H9 (cell line): ENCODE data around the gene FAM89B. TPM values are rescaled to one million over a fixed set of nuclear protein-coding genes. Genes with fewer than 3 reads are reported as not detected.

Experiments used
- DNase-seq: peaks from one replicate; pipeline ENCODE4 v3.0.0-alpha.2; 2017
- H2AFZ ChIP-seq: one replicate; pipeline ENCODE4 v1.6.1; 2013; ENCODE audit warnings: mild to moderate bottlenecking, low read length, control low read depth, moderate library complexity
- H2AK5ac ChIP-seq: 2 replicates; pipeline ENCODE4 v1.6.1; 2013; ENCODE audit warnings: low read length, control low read depth, mixed read lengths; ENCODE audit not compliant: insufficient read length
- H2BK120ac ChIP-seq: one replicate; pipeline ENCODE4 v1.6.1; 2013; ENCODE audit warnings: low read depth, mild to moderate bottlenecking, low read length, control low read depth, inconsistent platforms; ENCODE audit not compliant: poor library complexity, severe bottlenecking
- H2BK12ac ChIP-seq: 2 replicates; pipeline ENCODE4 v1.6.1; 2013; ENCODE audit warnings: low read length, control low read depth, mixed read lengths, low read depth; ENCODE audit not compliant: insufficient read length
- H2BK15ac ChIP-seq: 2 replicates; pipeline ENCODE4 v1.6.1; 2013; ENCODE audit warnings: low read depth, low read length, control low read depth
- H2BK20ac ChIP-seq: one replicate; pipeline ENCODE4 v1.6.1; 2013; ENCODE audit warnings: low read depth, mild to moderate bottlenecking, low read length, control low read depth, inconsistent platforms; ENCODE audit not compliant: poor library complexity, severe bottlenecking
- H2BK5ac ChIP-seq: 2 replicates; pipeline ENCODE4 v1.6.1; 2013; ENCODE audit warnings: low read length, control low read depth, mixed read lengths; ENCODE audit not compliant: insufficient read length
- H3K14ac ChIP-seq: 2 replicates; pipeline ENCODE4 v1.6.1; 2013; ENCODE audit warnings: low read length, control low read depth; ENCODE audit not compliant: insufficient read depth
- H3K18ac ChIP-seq: 2 replicates; pipeline ENCODE4 v1.6.1; 2013; ENCODE audit warnings: low read depth, mild to moderate bottlenecking, mixed read lengths, low read length, control low read depth; ENCODE audit not compliant: insufficient read length
- H3K23ac ChIP-seq: 2 replicates; pipeline ENCODE4 v1.6.1; 2013; ENCODE audit warnings: low read length, control low read depth, mixed read lengths, low read depth; ENCODE audit not compliant: insufficient read length
- H3K23me2 ChIP-seq: 2 replicates; pipeline ENCODE4 v1.6.1; 2013; ENCODE audit warnings: low read depth, mild to moderate bottlenecking, mixed read lengths, low read length, control low read depth; ENCODE audit not compliant: insufficient read length, poor library complexity, severe bottlenecking
- H3K27ac ChIP-seq: 2 replicates; pipeline ENCODE4 v1.5.1; 2013; ENCODE audit warnings: low read length, control low read depth, mixed read lengths, low read depth; ENCODE audit not compliant: insufficient read length
- H3K27me3 ChIP-seq: 2 replicates; pipeline ENCODE4 v1.6.1; 2013; ENCODE audit warnings: low read length, control low read depth, inconsistent platforms; ENCODE audit not compliant: insufficient read depth
- H3K4ac ChIP-seq: 2 replicates; pipeline ENCODE4 v1.6.1; 2013; ENCODE audit warnings: low read depth, mild to moderate bottlenecking, control low read depth, inconsistent platforms, low read length, moderate library complexity
- H3K4me1 ChIP-seq: 2 replicates; pipeline ENCODE4 v1.6.1; 2013; ENCODE audit warnings: low read length, control low read depth, inconsistent platforms; ENCODE audit not compliant: insufficient read depth
- H3K4me2 ChIP-seq: 2 replicates; pipeline ENCODE4 v1.6.1; 2013; ENCODE audit warnings: low read length, control low read depth, mixed read lengths; ENCODE audit not compliant: insufficient read length, insufficient read depth
- H3K56ac ChIP-seq: 2 replicates; pipeline ENCODE4 v1.6.1; 2013; ENCODE audit warnings: low read depth, mild to moderate bottlenecking, mixed read lengths, low read length, control low read depth; ENCODE audit not compliant: insufficient read length
- H3K79me1 ChIP-seq: 2 replicates; pipeline ENCODE4 v1.6.1; 2013; ENCODE audit warnings: low read depth, mild to moderate bottlenecking, moderate library complexity, low read length, control low read depth, inconsistent platforms; ENCODE audit not compliant: insufficient read depth, poor library complexity, severe bottlenecking
- H3K79me2 ChIP-seq: 2 replicates; pipeline ENCODE4 v1.6.1; 2013; ENCODE audit warnings: low read length, control low read depth, inconsistent platforms; ENCODE audit not compliant: insufficient read depth
- H3K9ac ChIP-seq: 2 replicates; pipeline ENCODE4 v1.6.1; 2013; ENCODE audit warnings: low read length, control low read depth, mixed read lengths; ENCODE audit not compliant: insufficient read length; ENCODE audit errors: extremely low read depth
- H3K9me3 ChIP-seq: one replicate; pipeline ENCODE4 v1.6.1; 2013; ENCODE audit warnings: low read depth, low read length, inconsistent platforms; ENCODE audit not compliant: control insufficient read depth
- H3T11ph ChIP-seq: one replicate; pipeline ENCODE4 v1.6.1; 2013; ENCODE audit warnings: mild to moderate bottlenecking, low read length, control low read depth, inconsistent platforms
- H4K20me1 ChIP-seq: one replicate; pipeline ENCODE4 v1.6.1; 2013; ENCODE audit not compliant: control insufficient read depth, insufficient read length, insufficient read depth
- H4K5ac ChIP-seq: 2 replicates; pipeline ENCODE4 v1.6.1; 2013; ENCODE audit warnings: low read depth, mild to moderate bottlenecking, mixed read lengths, low read length, control low read depth; ENCODE audit not compliant: insufficient read length
- H4K8ac ChIP-seq: replicated peaks from 2 replicates; pipeline ENCODE4 v1.6.1; 2013; ENCODE audit warnings: low read length, control low read depth, mixed read lengths, low read depth; ENCODE audit not compliant: insufficient read length
- H4K91ac ChIP-seq: 2 replicates; pipeline ENCODE4 v1.6.1; 2013; ENCODE audit warnings: low read depth, mild to moderate bottlenecking, moderate library complexity, mixed read lengths, low read length, control low read depth; ENCODE audit not compliant: insufficient read length
- H3K27ac Mint-ChIP-seq, 3 experiments: 2 replicates in 2 of 3; 3 replicates in 1 of 3; pipeline ENCODE4 v1.8.0; 2020 to 2021; ENCODE audit warnings: mixed read lengths in 3 of 3, mild to moderate bottlenecking in 1 of 3, moderate library complexity in 1 of 3
- H3K27me3 Mint-ChIP-seq: 2 replicates; pipeline ENCODE4 v1.8.0; 2021; ENCODE audit warnings: low read depth, mild to moderate bottlenecking, moderate library complexity, mixed read lengths
- H3K36me3 Mint-ChIP-seq, 3 experiments: 2 replicates in 2 of 3; 3 replicates in 1 of 3; pipeline ENCODE4 v1.8.0; 2020 to 2021; ENCODE audit warnings: low read depth in 3 of 3, mixed read lengths in 3 of 3; ENCODE audit not compliant: insufficient read depth in 1 of 3
- H3K4me1 Mint-ChIP-seq, 2 experiments: 2 replicates each; pipeline ENCODE4 v1.8.0; 2020; ENCODE audit warnings: mixed read lengths in 2 of 2
- H3K4me3 Mint-ChIP-seq, 2 experiments: 2 replicates in 1 of 2; 3 replicates in 1 of 2; pipeline ENCODE4 v1.8.0; 2020 to 2021; ENCODE audit warnings: mild to moderate bottlenecking in 2 of 2, mixed read lengths in 2 of 2, moderate library complexity in 1 of 2
- H3K9me3 Mint-ChIP-seq, 2 experiments: 2 replicates in 1 of 2; 3 replicates in 1 of 2; pipeline ENCODE4 v1.8.0; 2020; ENCODE audit warnings: mild to moderate bottlenecking in 2 of 2, mixed read lengths in 2 of 2, moderate library complexity in 1 of 2
- WGBS: extraction: QIAGEN DNeasy Blood & Tissue Kit; methylation state at CpG from one replicate; pipeline ENCODE4 v1.1.7; 2013; ENCODE audit warnings: missing lambda C conversion rate, low lambda C conversion rate, mixed read lengths; ENCODE audit not compliant: insufficient read length; ENCODE audit errors: extremely low coverage; 5-methylcytosine and 5-hydroxymethylcytosine counted together
- total RNA-seq: library from RNA; stranded (reverse); gene quantifications from 2 replicates; pipeline ENCODE4 v1.2.1, GENCODE V29; 2021
- TF ChIP-seq, protein P1 (sequence below): fragments of 200-600 bp; sonication (generic); conservative IDR thresholded peaks from 3 replicates; pipeline ENCODE4 v1.8.0; 2021; ENCODE audit warnings: antibody characterized with exemption, mild to moderate bottlenecking

The FAM89B gene
- total RNA-seq, 1 experiment from 2014 or later: 21.7 TPM

DNA sequence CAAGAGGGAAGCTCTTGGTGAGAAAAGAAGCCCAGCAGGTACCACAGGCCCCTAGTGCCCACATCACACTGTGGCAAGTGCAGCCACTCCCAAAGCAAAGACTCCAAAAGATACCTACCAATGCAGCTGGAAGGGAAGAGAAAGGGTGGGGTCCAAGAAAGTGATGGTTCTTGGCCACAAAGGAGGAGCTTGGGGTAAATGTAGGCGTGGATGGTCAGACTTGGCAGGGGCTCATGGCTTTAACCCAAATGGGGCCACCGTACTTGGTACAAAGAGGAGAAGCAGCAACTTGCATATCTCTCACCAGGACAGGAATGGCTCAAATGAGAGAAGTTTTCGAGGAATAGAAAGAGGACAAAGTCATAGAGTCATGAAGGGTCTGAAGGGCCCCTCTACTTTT, 36.9 kb downstream of the FAM89B start:
- Mint-ChIP-seq H3K27me3 (no peaks in the 10 kb centered on the region; the same call in 1 of the 2 replicates), H3K36me3 (peaks cover 10 to 50% (median 49%) of the 10 kb centered on the region in 3 experiments; a peak in 6 of 7 replicates), H3K4me1 (peaks cover 16 to 33% of the 10 kb centered on the region in 2 experiments), H3K27ac (no peak overlapping the region), H3K9me3 (no peaks in the 10 kb centered on the region), H3K4me3 (no peak overlapping the region)
- TF ChIP-seq, protein P1, sequence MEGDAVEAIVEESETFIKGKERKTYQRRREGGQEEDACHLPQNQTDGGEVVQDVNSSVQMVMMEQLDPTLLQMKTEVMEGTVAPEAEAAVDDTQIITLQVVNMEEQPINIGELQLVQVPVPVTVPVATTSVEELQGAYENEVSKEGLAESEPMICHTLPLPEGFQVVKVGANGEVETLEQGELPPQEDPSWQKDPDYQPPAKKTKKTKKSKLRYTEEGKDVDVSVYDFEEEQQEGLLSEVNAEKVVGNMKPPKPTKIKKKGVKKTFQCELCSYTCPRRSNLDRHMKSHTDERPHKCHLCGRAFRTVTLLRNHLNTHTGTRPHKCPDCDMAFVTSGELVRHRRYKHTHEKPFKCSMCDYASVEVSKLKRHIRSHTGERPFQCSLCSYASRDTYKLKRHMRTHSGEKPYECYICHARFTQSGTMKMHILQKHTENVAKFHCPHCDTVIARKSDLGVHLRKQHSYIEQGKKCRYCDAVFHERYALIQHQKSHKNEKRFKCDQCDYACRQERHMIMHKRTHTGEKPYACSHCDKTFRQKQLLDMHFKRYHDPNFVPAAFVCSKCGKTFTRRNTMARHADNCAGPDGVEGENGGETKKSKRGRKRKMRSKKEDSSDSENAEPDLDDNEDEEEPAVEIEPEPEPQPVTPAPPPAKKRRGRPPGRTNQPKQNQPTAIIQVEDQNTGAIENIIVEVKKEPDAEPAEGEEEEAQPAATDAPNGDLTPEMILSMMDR: no peak
- no peak overlapping the region for H2BK12ac ChIP-seq
- H2BK15ac ChIP-seq: no peak overlapping the region
- no peak for DNase-seq
- H3K56ac ChIP-seq: no peak overlapping the region
- no peaks in the 10 kb centered on the region for H3K9me3 ChIP-seq
- no peaks in the 10 kb centered on the region; the same call in 1 of the 2 replicates for H3K4me1 ChIP-seq
- no peak overlapping the region for H3K4ac ChIP-seq
- H4K8ac ChIP-seq: no peak overlapping the region
- H3K79me2 ChIP-seq: no peaks in the 10 kb centered on the region; the same call in 1 of the 2 replicates
- H3K23ac ChIP-seq: no peak overlapping the region
- H4K91ac ChIP-seq: no peak overlapping the region
- no peak overlapping the region for H3K4me2 ChIP-seq
- no CpG with 5 or more reads among the region's 3 CpGs for WGBS
- no peak overlapping the region for H3K14ac ChIP-seq
- H2AFZ ChIP-seq: no peak overlapping the region
- H2AK5ac ChIP-seq: no peak overlapping the region
- no peak overlapping the region for H4K5ac ChIP-seq
- H3K9ac ChIP-seq: no peak overlapping the region
- no peak overlapping the region for H3K18ac ChIP-seq
- no peak overlapping the region for H2BK20ac ChIP-seq
- no peaks in the 10 kb centered on the region for H4K20me1 ChIP-seq
- H3K27ac ChIP-seq: no peak overlapping the region
- H2BK5ac ChIP-seq: no peak overlapping the region
- peaks cover 3% of the 10 kb centered on the region for H3K79me1 ChIP-seq
- H3K27me3 ChIP-seq: no peaks in the 10 kb centered on the region
- H3T11ph ChIP-seq: no peak overlapping the region
- H2BK120ac ChIP-seq: no peak overlapping the region
- H3K23me2 ChIP-seq: peaks cover 13% of the 10 kb centered on the region
